Stimulated activated effector memory CD8-positive, alpha-beta T cell treated with anti-CD3 and anti-CD28 coated beads, Interleukin-12 subunit alpha, Interleukin-12 subunit beta, amount 100 ng/mL, for 72 hours (primary cell): ENCODE results near the gene ARHGAP10.

Source experiments
- ATAC-seq: fragments of 150-1000 bp; cut with Tn5 transposase; 2 replicates; pipeline ENCODE4 v1.10.0; 2021
- DNase-seq, 2 donors: peaks; one replicate each; pipeline ENCODE4 v3.0.0; 2021 to 2022; ENCODE audit warnings: low spot score in 2 of 2
- H3K27ac Mint-ChIP-seq: one replicate; pipeline ENCODE4 v1.8.0; 2022; ENCODE audit warnings: mild to moderate bottlenecking, mixed read lengths
- H3K36me3 Mint-ChIP-seq: one replicate; pipeline ENCODE4 v1.8.0; 2022; ENCODE audit warnings: mild to moderate bottlenecking, mixed read lengths
- H3K4me1 Mint-ChIP-seq: one replicate; pipeline ENCODE4 v1.8.0; 2022; ENCODE audit warnings: mixed read lengths
- H3K4me3 Mint-ChIP-seq: one replicate; pipeline ENCODE4 v1.8.0; 2022; ENCODE audit warnings: mild to moderate bottlenecking, mixed read lengths
- H3K9me3 Mint-ChIP-seq: one replicate; pipeline ENCODE4 v1.8.0; 2022; ENCODE audit warnings: mixed read lengths

ARHGAP10 gene

GRCh38 chr4:147928400-147928799, 196.5 kb downstream of the ARHGAP10 start:
- H3K27ac Mint-ChIP-seq = no peak overlapping the region
- ATAC-seq (no peak), DNase-seq (no peak)
- H3K4me1 Mint-ChIP-seq = no peaks in the 10 kb centered on the region
- H3K9me3 Mint-ChIP-seq = no peaks in the 10 kb centered on the region
- peaks cover 6% of the 10 kb centered on the region for H3K36me3 Mint-ChIP-seq
- no peak overlapping the region for H3K4me3 Mint-ChIP-seq

- DNase-seq (no peak), ATAC-seq (no peak)
- Mint-ChIP-seq H3K27ac (no peak overlapping the region), H3K4me3 (no peak overlapping the region), H3K4me1 (no peaks in the 10 kb centered on the region), H3K36me3 (peaks cover 6% of the 10 kb centered on the region), H3K9me3 (no peaks in the 10 kb centered on the region)
Measured at GRCh38 chr4:147929746-147930145, 197.9 kb downstream of the ARHGAP10 start.

- DNase-seq (no peak), ATAC-seq (peak; percentile 68)
- Mint-ChIP-seq H3K4me3 (no peak overlapping the region), H3K9me3 (no peaks in the 10 kb centered on the region), H3K4me1 (no peaks in the 10 kb centered on the region), H3K27ac (no peak overlapping the region), H3K36me3 (peaks cover 6% of the 10 kb centered on the region)
Measured at GRCh38 chr4:147933316-147933715, 201.4 kb downstream of the ARHGAP10 start.

- no peak overlapping the region for H3K27ac Mint-ChIP-seq
- peaks cover 6% of the 10 kb centered on the region for H3K36me3 Mint-ChIP-seq
- DNase-seq = no peak
- H3K4me1 Mint-ChIP-seq = no peaks in the 10 kb centered on the region
- no peak overlapping the region for H3K4me3 Mint-ChIP-seq
- H3K9me3 Mint-ChIP-seq = no peaks in the 10 kb centered on the region
- peak; percentile 21 for ATAC-seq
Measured at GRCh38 chr4:147933779-147934178, 201.9 kb downstream of the ARHGAP10 start.

DNA sequence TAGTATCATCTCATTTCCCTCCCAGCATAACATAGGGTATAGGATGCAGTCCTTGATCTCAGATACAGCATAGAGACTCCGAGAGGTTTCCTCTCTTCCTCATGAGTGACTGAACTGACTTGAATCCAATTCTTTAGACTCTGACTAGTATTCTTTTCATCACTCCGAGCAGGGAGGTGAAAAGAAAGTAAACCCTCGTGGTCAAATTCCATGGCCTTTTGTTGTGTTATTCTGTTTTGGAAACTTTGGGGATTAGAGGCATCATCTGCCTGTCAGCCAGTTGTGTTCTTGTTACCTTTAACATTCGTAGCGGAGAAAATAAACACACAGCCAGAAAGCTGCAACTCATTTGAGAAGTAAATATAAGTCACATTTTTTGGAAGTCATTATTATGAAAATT, 206.6 kb downstream of the ARHGAP10 start:
- peaks cover 13% of the 10 kb centered on the region for H3K4me1 Mint-ChIP-seq
- H3K27ac Mint-ChIP-seq = no peak overlapping the region
- no peaks in the 10 kb centered on the region for H3K9me3 Mint-ChIP-seq
- ATAC-seq = no peak
- no peak overlapping the region for H3K4me3 Mint-ChIP-seq
- peaks cover 8% of the 10 kb centered on the region for H3K36me3 Mint-ChIP-seq
- no peak for DNase-seq

DNA sequence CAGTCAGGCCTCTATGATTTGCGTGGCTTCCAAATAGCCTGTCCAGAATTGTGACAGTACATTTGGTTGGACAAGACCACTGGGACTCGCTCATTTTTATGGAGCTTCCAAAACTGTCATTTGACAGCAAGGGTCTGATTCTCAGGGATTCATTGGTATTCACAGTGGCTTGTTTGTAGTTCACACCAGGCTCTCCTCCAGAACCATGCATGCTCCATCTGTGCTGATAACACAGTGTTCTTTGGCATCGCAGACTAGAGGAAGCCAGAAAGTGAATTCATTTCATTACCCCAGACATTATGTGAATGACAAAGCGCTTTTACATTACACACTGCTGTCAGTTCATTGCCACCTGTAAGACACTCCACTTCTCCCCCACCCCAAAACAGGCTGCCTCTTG, 208.3 kb downstream of the ARHGAP10 start:
- H3K4me3 Mint-ChIP-seq = no peak overlapping the region
- no peaks in the 10 kb centered on the region for H3K9me3 Mint-ChIP-seq
- H3K27ac Mint-ChIP-seq = no peak overlapping the region
- H3K4me1 Mint-ChIP-seq = peaks cover 29% of the 10 kb centered on the region
- H3K36me3 Mint-ChIP-seq = peaks cover 8% of the 10 kb centered on the region
- ATAC-seq (no peak), DNase-seq (no peak)

- H3K4me3 Mint-ChIP-seq = no peak overlapping the region
- no peak overlapping the region for H3K27ac Mint-ChIP-seq
- H3K36me3 Mint-ChIP-seq = peaks cover 8% of the 10 kb centered on the region
- DNase-seq = no peak
- H3K9me3 Mint-ChIP-seq = no peaks in the 10 kb centered on the region
- peaks cover 37% of the 10 kb centered on the region for H3K4me1 Mint-ChIP-seq
- ATAC-seq = no peak
Measured at GRCh38 chr4:147941373-147941772, 209.5 kb downstream of the ARHGAP10 start.

DNA sequence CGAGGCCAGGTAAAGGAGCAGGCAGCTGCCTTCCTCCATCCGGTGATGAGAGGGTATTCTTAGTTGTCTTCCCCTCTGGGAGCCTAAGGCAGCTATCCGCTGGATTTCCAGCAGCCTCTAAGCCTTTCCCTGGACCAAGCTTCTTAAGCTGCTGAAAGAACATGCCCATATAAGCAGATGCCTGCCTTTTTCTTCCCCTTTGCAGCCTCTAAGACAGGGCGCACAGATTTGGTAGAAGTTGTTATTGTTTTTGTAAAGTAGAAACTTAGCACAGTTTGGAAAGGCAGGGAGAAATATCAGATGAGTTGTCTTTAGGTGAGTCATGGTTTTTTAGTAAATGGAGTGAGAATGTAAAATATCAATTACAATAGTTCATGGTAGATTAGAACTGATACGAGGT, 210.8 kb downstream of the ARHGAP10 start:
- DNase-seq (no peak), ATAC-seq (peak; percentile 59)
- H3K9me3 Mint-ChIP-seq = no peaks in the 10 kb centered on the region
- peaks cover 19% of the 10 kb centered on the region for H3K36me3 Mint-ChIP-seq
- H3K27ac Mint-ChIP-seq = peak overlapping the region; percentile 10
- peak overlapping the region; percentile 18 for H3K4me3 Mint-ChIP-seq
- peaks cover 37% of the 10 kb centered on the region for H3K4me1 Mint-ChIP-seq

DNA sequence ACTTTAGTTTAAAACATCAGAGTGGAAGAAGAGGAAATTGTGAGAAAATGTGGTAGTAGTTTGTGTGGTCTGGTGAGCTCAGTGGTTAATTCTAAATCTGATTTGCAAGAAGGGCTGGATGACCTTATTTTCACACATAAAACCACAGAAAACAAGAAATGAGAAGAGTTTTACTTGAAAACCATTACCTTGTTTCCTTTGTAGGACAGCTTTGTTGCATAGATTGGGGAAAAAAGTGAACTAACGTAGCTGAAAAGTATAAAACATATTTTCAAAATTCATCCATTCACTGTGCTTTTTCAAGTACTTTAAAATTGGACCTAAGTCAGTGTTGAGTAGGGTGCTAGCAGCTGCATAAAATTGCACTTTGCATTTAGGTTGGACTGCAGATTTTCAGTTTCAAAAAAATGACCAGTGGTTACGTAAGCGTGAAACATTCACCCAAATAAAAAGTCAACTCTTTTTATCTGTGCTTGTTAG, 211.3 kb downstream of the ARHGAP10 start:
- Mint-ChIP-seq H3K4me1 (peaks cover 37% of the 10 kb centered on the region), H3K4me3 (peak overlapping the region; percentile 18), H3K27ac (peak overlapping the region; percentile 10), H3K36me3 (peaks cover 23% of the 10 kb centered on the region), H3K9me3 (no peaks in the 10 kb centered on the region)
- ATAC-seq = peak; percentile 90
- no peak for DNase-seq

DNA sequence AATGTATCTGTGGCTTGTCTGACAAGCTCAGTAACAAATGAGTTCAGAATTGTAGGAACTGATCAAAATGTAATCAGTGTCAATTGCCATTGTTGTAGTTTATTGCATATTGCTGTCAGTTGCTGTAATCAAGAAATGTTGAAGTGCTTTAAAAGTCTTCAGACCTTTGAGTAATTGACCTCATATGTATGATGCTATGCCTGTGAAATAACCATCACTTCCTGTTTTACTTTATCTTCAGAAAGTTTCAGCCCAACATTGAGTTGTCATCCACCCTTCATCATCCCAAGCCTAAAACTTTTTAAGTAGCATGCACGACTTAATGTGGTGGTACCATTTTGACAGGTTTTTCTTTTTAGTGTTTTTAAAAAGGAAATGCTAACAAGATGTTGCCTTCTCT, 212.4 kb downstream of the ARHGAP10 start:
- peaks cover 37% of the 10 kb centered on the region for H3K4me1 Mint-ChIP-seq
- peak overlapping the region; percentile 18 for H3K4me3 Mint-ChIP-seq
- ATAC-seq (peak; percentile 81), DNase-seq (no peak)
- peak overlapping the region; percentile 10 for H3K27ac Mint-ChIP-seq
- H3K36me3 Mint-ChIP-seq = peaks cover 28% of the 10 kb centered on the region
- no peaks in the 10 kb centered on the region for H3K9me3 Mint-ChIP-seq

DNA sequence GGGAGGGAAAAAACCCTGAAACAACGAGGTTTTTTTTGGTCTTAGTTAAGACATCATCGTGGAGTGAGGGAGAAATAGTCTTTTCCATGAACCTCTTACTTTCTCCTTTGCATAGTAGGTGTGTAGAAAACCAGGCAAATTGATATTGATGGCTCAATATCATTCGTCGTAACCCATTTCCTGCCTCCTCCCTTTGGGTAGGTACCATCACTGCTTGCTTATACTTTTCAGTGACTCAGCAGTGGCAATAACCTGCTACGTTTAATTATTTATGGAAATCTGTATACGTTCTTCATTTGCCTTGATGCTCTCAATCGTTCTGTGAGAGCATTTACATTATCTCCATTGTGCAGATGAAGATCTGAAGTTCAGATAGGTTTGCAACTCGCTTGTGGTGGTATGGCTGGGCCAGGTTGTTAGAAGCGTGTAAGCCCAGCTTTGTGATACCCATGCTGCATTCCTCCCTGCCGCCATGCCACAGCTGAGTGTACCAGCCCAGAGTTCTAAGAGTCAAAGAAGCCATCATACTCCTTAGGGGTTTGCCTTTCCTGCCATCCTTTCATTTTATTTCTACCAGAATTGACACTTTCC, 212.9 kb downstream of the ARHGAP10 start:
- no peak overlapping the region for H3K27ac Mint-ChIP-seq
- H3K9me3 Mint-ChIP-seq = no peaks in the 10 kb centered on the region
- H3K36me3 Mint-ChIP-seq = peaks cover 28% of the 10 kb centered on the region
- ATAC-seq = peak; percentile 51
- peaks cover 37% of the 10 kb centered on the region for H3K4me1 Mint-ChIP-seq
- DNase-seq = no peak
- peak overlapping the region; percentile 18 for H3K4me3 Mint-ChIP-seq

DNA sequence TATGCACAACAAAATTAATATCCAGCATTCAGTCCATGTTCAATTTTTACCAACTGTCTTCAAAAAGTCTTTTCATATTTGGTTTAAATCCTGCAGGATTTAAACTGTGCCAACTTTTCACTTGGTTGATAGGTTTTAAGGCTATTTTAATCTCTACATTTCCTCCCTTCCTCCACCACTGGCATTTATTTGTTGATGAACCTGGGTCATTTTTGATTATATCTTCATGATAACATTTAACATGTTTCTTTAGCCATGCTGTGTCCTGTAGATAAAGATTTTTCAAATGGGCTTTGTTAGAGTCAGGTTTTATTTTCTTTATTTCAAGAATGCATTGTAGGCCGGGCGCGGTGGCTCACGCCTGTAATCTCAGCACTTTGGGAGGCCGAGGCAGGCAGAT, 216.4 kb downstream of the ARHGAP10 start:
- no peak overlapping the region for H3K27ac Mint-ChIP-seq
- no peaks in the 10 kb centered on the region for H3K9me3 Mint-ChIP-seq
- no peak for DNase-seq
- peaks cover 26% of the 10 kb centered on the region for H3K4me1 Mint-ChIP-seq
- H3K4me3 Mint-ChIP-seq = no peak overlapping the region
- H3K36me3 Mint-ChIP-seq = peaks cover 20% of the 10 kb centered on the region
- no peak for ATAC-seq

DNA sequence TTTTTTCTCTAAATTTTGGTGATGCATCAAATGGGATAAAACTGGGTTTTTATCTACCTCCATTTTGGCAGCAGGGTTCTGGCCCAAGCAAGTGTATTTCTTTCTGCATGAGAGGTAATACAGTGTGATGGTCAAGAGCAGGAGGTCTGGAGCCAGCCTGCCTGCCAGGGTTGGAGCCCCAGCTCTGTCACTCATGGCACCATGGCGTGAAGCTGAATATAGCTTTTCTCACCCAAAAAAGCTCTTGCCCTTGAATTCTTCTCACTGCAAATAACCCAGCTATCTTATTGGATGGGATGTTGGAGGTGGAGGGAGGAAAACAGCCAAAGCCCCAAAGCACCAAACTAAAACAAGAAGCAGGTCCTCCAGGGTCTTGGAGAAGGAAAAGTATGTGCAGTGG, 218.4 kb downstream of the ARHGAP10 start:
- Mint-ChIP-seq H3K4me1 (peaks cover 7% of the 10 kb centered on the region), H3K9me3 (no peaks in the 10 kb centered on the region), H3K36me3 (peaks cover 20% of the 10 kb centered on the region), H3K27ac (no peak overlapping the region), H3K4me3 (no peak overlapping the region)
- no peak for ATAC-seq
- DNase-seq = no peak

DNA sequence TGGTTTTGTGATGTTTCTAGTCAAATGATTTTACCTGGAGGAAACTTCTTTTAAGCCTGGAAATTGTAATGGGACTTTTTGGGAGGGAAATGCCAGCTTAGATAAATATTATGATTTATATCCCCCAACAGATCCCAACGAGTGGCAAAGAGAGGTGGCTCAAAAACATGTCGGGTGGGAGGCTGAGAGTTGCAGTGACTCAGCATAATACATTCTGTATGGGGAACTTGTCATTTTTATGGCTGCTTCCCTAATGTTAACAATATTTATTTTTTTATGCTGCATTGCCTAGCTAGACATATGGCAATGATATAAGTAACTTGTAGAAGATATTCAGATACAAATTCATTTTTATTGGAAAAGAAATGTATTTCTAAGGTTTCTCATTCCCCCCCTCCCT, 219.0 kb downstream of the ARHGAP10 start:
- peaks cover 2% of the 10 kb centered on the region for H3K4me1 Mint-ChIP-seq
- H3K4me3 Mint-ChIP-seq = no peak overlapping the region
- ATAC-seq = no peak
- no peaks in the 10 kb centered on the region for H3K9me3 Mint-ChIP-seq
- DNase-seq = no peak
- H3K27ac Mint-ChIP-seq = no peak overlapping the region
- peaks cover 20% of the 10 kb centered on the region for H3K36me3 Mint-ChIP-seq

DNA sequence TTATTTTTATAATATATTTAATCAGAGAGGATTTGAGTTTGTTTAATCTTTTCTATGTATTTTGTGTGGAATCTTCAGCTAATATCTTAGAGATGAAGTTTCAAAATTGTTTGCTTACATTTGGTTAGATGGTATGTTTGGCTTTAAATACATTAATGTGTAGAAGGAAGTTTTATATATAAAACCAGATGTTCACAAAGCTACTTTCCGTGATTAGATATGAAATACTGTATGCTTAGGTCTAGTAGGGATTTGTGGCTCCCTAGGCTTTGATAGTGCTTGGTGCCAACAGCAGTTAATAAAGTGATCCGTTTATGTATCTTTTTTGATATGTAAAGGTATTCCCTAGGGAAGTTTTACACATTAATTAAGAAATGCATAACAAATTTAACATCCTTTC, 223.0 kb downstream of the ARHGAP10 start:
- Mint-ChIP-seq H3K9me3 (no peaks in the 10 kb centered on the region), H3K4me3 (no peak overlapping the region), H3K27ac (no peak overlapping the region), H3K4me1 (no peaks in the 10 kb centered on the region), H3K36me3 (no peaks in the 10 kb centered on the region)
- DNase-seq (no peak), ATAC-seq (no peak)

DNA sequence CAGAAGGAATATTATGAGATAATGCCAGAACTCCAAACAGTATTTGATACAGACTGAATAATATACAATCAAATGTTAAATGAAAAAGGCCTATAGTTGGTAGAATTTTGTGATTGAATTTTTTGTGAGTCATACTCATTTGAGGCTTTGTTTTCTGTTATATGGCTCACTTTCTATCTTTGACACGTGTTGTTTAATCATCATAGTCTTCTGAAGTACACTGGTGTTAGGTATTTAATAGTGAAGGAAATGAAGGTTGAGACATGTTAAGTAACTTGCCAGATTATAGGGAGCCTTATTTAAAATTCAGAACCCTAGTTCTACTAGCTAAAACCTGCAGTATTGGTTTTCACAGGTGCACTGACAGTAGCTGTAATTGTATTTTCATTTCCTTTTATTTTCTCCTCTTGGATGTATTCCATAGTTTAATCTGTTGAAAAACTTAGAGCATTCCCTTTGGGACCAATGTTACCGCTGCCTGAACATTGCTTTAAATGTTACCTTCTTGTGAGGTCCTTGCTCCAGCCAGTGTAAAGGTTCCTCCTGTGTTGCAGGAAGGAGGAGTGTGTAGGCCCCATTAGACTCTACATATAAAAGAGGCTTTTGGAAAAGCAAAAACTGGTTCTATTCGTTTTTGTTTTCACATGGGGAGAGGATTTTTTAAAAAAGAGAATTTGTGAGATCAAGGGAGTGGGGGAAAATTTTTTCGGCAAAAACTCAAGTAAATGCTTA, 224.1 kb downstream of the ARHGAP10 start:
- Mint-ChIP-seq H3K4me3 (no peak overlapping the region), H3K4me1 (no peaks in the 10 kb centered on the region), H3K36me3 (no peaks in the 10 kb centered on the region), H3K9me3 (no peaks in the 10 kb centered on the region), H3K27ac (no peak overlapping the region)
- no peak for ATAC-seq
- no peak for DNase-seq
